GM12875 (cell line): ENCODE results near the gene CACNA1H.

Source experiments
- H3K4me3 ChIP-seq: one replicate; pipeline ENCODE4 v1.5.1; 2011; ENCODE audit warnings: low read depth, low read length, control low read depth
- CTCF ChIP-seq: IDR thresholded peaks from 2 replicates; pipeline ENCODE4 v1.5.1; 2011; ENCODE audit warnings: low read depth, mild to moderate bottlenecking, control low read depth, inconsistent platforms, low read length, moderate library complexity, borderline replicate concordance; ENCODE audit not compliant: insufficient read depth

CACNA1H gene

GRCh38 chr16:1159325-1159972, 6.5 kb downstream of the CACNA1H start:
- no peak for TF ChIP-seq CTCF
- no peak overlapping the region for H3K4me3 ChIP-seq

- TF ChIP-seq CTCF, result no peak
- no peak overlapping the region for H3K4me3 ChIP-seq
Measured at GRCh38 chr16:1159973-1160772, 7.3 kb downstream of the CACNA1H start.

- no peak for TF ChIP-seq CTCF
- H3K4me3 ChIP-seq, result no peak overlapping the region
Measured at GRCh38 chr16:1160773-1161348, 8.0 kb downstream of the CACNA1H start.

- no peak overlapping the region for H3K4me3 ChIP-seq
- no peak for TF ChIP-seq CTCF
Measured at GRCh38 chr16:1162701-1163566, 10.0 kb downstream of the CACNA1H start.

- TF ChIP-seq CTCF, result no peak
- no peak overlapping the region for H3K4me3 ChIP-seq
Measured at GRCh38 chr16:1163567-1164055, 10.7 kb downstream of the CACNA1H start.

- no peak for TF ChIP-seq CTCF
- no peak overlapping the region for H3K4me3 ChIP-seq
Measured at GRCh38 chr16:1164382-1164781, 11.5 kb downstream of the CACNA1H start.
